ENCODE data around the gene APOE. TPM values are rescaled to one million over a fixed set of nuclear protein-coding genes. Genes with fewer than 3 reads are reported as not detected.

Gene APOE
- total and polyA plus RNA-seq, 9 of the 15 experiments (the other 6 are each of a cell fraction or from before 2014, with no cell fraction given) = 0.14 to 180 (median 58.1) TPM; not detected in 1

DNA sequence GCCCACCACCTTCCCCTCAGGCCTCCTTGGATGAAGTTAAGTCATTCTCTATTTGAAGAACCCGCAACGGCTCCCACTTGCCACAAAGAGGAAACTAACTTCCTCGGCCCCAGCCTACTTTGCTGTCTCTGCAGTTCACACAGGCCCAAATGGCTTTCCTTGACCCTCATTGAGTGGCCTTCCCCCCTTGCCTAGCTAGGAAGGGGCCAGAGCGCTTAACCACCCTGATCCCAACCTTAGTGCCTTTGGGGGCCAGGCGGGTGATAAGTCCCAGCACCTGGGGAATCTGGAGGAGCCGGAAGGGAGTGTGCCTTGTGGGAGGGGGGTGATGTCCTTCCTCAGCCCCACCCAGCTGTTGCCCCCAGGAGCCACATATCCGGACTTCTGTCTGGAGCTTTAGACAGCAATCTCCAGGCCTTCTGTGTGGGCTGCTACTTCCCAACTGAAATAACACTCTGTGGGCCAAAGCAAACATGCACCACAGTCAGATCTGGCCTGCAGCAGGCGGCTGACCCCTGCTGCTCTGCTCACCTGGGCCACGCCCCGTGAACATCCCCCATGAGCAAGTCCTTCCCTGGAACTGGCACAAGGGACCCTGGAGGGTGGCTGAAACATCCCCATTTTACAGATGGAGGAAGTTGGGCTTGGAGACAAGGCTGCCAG lies 49.0 kb upstream of the APOE start (continued):
- TF ChIP-seq, protein P1, sequence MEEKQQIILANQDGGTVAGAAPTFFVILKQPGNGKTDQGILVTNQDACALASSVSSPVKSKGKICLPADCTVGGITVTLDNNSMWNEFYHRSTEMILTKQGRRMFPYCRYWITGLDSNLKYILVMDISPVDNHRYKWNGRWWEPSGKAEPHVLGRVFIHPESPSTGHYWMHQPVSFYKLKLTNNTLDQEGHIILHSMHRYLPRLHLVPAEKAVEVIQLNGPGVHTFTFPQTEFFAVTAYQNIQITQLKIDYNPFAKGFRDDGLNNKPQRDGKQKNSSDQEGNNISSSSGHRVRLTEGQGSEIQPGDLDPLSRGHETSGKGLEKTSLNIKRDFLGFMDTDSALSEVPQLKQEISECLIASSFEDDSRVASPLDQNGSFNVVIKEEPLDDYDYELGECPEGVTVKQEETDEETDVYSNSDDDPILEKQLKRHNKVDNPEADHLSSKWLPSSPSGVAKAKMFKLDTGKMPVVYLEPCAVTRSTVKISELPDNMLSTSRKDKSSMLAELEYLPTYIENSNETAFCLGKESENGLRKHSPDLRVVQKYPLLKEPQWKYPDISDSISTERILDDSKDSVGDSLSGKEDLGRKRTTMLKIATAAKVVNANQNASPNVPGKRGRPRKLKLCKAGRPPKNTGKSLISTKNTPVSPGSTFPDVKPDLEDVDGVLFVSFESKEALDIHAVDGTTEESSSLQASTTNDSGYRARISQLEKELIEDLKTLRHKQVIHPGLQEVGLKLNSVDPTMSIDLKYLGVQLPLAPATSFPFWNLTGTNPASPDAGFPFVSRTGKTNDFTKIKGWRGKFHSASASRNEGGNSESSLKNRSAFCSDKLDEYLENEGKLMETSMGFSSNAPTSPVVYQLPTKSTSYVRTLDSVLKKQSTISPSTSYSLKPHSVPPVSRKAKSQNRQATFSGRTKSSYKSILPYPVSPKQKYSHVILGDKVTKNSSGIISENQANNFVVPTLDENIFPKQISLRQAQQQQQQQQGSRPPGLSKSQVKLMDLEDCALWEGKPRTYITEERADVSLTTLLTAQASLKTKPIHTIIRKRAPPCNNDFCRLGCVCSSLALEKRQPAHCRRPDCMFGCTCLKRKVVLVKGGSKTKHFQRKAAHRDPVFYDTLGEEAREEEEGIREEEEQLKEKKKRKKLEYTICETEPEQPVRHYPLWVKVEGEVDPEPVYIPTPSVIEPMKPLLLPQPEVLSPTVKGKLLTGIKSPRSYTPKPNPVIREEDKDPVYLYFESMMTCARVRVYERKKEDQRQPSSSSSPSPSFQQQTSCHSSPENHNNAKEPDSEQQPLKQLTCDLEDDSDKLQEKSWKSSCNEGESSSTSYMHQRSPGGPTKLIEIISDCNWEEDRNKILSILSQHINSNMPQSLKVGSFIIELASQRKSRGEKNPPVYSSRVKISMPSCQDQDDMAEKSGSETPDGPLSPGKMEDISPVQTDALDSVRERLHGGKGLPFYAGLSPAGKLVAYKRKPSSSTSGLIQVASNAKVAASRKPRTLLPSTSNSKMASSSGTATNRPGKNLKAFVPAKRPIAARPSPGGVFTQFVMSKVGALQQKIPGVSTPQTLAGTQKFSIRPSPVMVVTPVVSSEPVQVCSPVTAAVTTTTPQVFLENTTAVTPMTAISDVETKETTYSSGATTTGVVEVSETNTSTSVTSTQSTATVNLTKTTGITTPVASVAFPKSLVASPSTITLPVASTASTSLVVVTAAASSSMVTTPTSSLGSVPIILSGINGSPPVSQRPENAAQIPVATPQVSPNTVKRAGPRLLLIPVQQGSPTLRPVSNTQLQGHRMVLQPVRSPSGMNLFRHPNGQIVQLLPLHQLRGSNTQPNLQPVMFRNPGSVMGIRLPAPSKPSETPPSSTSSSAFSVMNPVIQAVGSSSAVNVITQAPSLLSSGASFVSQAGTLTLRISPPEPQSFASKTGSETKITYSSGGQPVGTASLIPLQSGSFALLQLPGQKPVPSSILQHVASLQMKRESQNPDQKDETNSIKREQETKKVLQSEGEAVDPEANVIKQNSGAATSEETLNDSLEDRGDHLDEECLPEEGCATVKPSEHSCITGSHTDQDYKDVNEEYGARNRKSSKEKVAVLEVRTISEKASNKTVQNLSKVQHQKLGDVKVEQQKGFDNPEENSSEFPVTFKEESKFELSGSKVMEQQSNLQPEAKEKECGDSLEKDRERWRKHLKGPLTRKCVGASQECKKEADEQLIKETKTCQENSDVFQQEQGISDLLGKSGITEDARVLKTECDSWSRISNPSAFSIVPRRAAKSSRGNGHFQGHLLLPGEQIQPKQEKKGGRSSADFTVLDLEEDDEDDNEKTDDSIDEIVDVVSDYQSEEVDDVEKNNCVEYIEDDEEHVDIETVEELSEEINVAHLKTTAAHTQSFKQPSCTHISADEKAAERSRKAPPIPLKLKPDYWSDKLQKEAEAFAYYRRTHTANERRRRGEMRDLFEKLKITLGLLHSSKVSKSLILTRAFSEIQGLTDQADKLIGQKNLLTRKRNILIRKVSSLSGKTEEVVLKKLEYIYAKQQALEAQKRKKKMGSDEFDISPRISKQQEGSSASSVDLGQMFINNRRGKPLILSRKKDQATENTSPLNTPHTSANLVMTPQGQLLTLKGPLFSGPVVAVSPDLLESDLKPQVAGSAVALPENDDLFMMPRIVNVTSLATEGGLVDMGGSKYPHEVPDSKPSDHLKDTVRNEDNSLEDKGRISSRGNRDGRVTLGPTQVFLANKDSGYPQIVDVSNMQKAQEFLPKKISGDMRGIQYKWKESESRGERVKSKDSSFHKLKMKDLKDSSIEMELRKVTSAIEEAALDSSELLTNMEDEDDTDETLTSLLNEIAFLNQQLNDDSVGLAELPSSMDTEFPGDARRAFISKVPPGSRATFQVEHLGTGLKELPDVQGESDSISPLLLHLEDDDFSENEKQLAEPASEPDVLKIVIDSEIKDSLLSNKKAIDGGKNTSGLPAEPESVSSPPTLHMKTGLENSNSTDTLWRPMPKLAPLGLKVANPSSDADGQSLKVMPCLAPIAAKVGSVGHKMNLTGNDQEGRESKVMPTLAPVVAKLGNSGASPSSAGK (IDR thresholded peaks at IDR 0.05) = no peak
- TF ChIP-seq CBFA2T2 (conservative IDR thresholded peaks at IDR 0.05) = peak; percentile 52
- TF ChIP-seq TAL1 (IDR thresholded peaks at IDR 0.05) = peak; percentile 17; the same call in 1 of the 2 replicates
- peak; percentile 65 for TF ChIP-seq TCF3 (CRISPR knock-in tag; IDR thresholded peaks at IDR 0.05)
- TF ChIP-seq, protein P2, sequence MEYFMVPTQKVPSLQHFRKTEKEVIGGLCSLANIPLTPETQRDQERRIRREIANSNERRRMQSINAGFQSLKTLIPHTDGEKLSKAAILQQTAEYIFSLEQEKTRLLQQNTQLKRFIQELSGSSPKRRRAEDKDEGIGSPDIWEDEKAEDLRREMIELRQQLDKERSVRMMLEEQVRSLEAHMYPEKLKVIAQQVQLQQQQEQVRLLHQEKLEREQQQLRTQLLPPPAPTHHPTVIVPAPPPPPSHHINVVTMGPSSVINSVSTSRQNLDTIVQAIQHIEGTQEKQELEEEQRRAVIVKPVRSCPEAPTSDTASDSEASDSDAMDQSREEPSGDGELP (CRISPR knock-in tag; IDR thresholded peaks at IDR 0.05; ENCODE audit: borderline replicate concordance) = peak; percentile 57; the same call in 1 of the 2 replicates
- no peak for TF ChIP-seq JUNB (CRISPR knock-in tag; conservative IDR thresholded peaks at IDR 0.05)
- TF ChIP-seq EP300 (IDR thresholded peaks at IDR 0.05; ENCODE audit: low read length) = peak; percentile 36; the same call in 1 of the 2 replicates
- peak; percentile 69 for TF ChIP-seq CBFA2T3 (IDR thresholded peaks at IDR 0.05)
- 0 out of 2 replicates have a peak, but pooled peaks have one; percentile 19 for TF ChIP-seq MBD2 (IDR thresholded peaks at IDR 0.05; ENCODE audit: borderline replicate concordance, low read depth)
- TF ChIP-seq, protein P3, sequence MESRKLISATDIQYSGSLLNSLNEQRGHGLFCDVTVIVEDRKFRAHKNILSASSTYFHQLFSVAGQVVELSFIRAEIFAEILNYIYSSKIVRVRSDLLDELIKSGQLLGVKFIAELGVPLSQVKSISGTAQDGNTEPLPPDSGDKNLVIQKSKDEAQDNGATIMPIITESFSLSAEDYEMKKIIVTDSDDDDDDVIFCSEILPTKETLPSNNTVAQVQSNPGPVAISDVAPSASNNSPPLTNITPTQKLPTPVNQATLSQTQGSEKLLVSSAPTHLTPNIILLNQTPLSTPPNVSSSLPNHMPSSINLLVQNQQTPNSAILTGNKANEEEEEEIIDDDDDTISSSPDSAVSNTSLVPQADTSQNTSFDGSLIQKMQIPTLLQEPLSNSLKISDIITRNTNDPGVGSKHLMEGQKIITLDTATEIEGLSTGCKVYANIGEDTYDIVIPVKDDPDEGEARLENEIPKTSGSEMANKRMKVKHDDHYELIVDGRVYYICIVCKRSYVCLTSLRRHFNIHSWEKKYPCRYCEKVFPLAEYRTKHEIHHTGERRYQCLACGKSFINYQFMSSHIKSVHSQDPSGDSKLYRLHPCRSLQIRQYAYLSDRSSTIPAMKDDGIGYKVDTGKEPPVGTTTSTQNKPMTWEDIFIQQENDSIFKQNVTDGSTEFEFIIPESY (CRISPR knock-in tag; IDR thresholded peaks at IDR 0.05) = peak; percentile 49; the same call in 1 of the 2 replicates
